DND-41 (cell line): ENCODE results near the gene TLE1.

Source experiments
- CTCF ChIP-seq: IDR thresholded peaks from 2 replicates; pipeline ENCODE4 v1.5.1; 2012; ENCODE audit warnings: borderline replicate concordance, low read length, moderate library complexity, mild to moderate bottlenecking; ENCODE audit not compliant: poor library complexity, severe bottlenecking; ENCODE audit errors: extremely low read depth
- EZH2 ChIP-seq: IDR thresholded peaks from 3 replicates; pipeline ENCODE4 v1.6.1; 2012; ENCODE audit warnings: borderline replicate concordance, low read depth, mild to moderate bottlenecking, moderate library complexity, low read length, inconsistent platforms; ENCODE audit not compliant: severe bottlenecking

GRCh38 chr9:81618923-81619322 is 70.4 kb downstream of the TLE1 start:
- TF ChIP-seq CTCF (no peak), EZH2 (no peak)
